ENCODE measurements around the gene OR2H2. TPM values are rescaled to one million over a fixed set of nuclear protein-coding genes. Genes with fewer than 3 reads are reported as not detected.

Gene OR2H2
- total and polyA plus RNA-seq, 4 donors, result not detected

- peaks cover 0 to 1% (median 0%) of the 10 kb centered on the region in 4 donors for H3K36me3 ChIP-seq (ENCODE audit: control insufficient read depth in 4 of 4, insufficient read depth in 3 of 4, low read depth in 1 of 4, low read length in 3 of 4)
- 78% methylated on average over 6 of the region's 6 CpGs for WGBS
- no peak for DNase-seq (ENCODE audit: low spot score)
- no peaks in the 10 kb centered on the region for H3K9me3 ChIP-seq (ENCODE audit: control insufficient read depth in 4 of 4, low read length in 3 of 4)
- H3K27ac ChIP-seq (ENCODE audit: low read depth in 1 of 2, low read length in 2 of 2), result peak within 1 kb of the TSS; percentile 22 to 58
- peak within 1 kb of the TSS in 2 of 3 donors; percentile 14 to 47 for H3K4me3 ChIP-seq (ENCODE audit: low read depth in 1 of 3, low read length in 3 of 3)
- peak within 1 kb of the TSS in 1 of 2 donors; percentile 65 for H3K9ac ChIP-seq (ENCODE audit: low read depth in 1 of 2, low read length in 2 of 2)
- peaks cover 0 to 3% (median 0%) of the 10 kb centered on the region in 4 donors for H3K27me3 ChIP-seq (ENCODE audit: control insufficient read depth in 4 of 4, insufficient read depth in 4 of 4, low read length in 3 of 4)
- TF ChIP-seq FOXA1 (IDR thresholded peaks at IDR 0.05) (no peak), HNF4A (conservative IDR thresholded peaks at IDR 0.05) (peak in 1 of 2 donors; percentile 71), MAX (IDR thresholded peaks at IDR 0.05) (no peak), RXRA (IDR thresholded peaks at IDR 0.05) (peak in 1 of 2 donors; percentile 14), RAD21 (IDR thresholded peaks at IDR 0.05) (peak in 1 of 2 donors; percentile 27), HNF4G (IDR thresholded peaks at IDR 0.05) (no peak), SP1 (IDR thresholded peaks at IDR 0.05) (peak; percentile 79)
- peaks cover 0 to 12% (median 6%) of the 10 kb centered on the region in 4 donors for H3K4me1 ChIP-seq (ENCODE audit: control insufficient read depth in 4 of 4, insufficient read depth in 4 of 4, low read length in 3 of 4)
Observed at GRCh38 chr6:29559524-29560287, 25.2 kb upstream of the OR2H2 start, which contains the start of gene UBD. TSS of gene UBD (minus strand) at chr6:29559732. CDS start at chr6:29559701, 31 bp downstream.

GRCh38 chr6:29561091-29561490, 23.8 kb upstream of the OR2H2 start:
- Histone ChIP-seq H3K4me1 (ENCODE audit: control insufficient read depth in 4 of 4, insufficient read depth in 4 of 4, low read length in 3 of 4) (peaks cover 0 to 12% (median 6%) of the 10 kb centered on the region in 4 donors), H3K27ac (ENCODE audit: low read depth in 1 of 2, low read length in 2 of 2) (no peak overlapping the region), H3K4me3 (ENCODE audit: low read depth in 1 of 3, low read length in 3 of 3) (no peak overlapping the region), H3K9me3 (ENCODE audit: control insufficient read depth in 4 of 4, low read length in 3 of 4) (no peaks in the 10 kb centered on the region), H3K27me3 (ENCODE audit: control insufficient read depth in 4 of 4, insufficient read depth in 4 of 4, low read length in 3 of 4) (peaks cover 0 to 5% (median 0%) of the 10 kb centered on the region in 4 donors), H3K9ac (ENCODE audit: low read depth in 1 of 2, low read length in 2 of 2) (no peak overlapping the region), H3K36me3 (ENCODE audit: control insufficient read depth in 4 of 4, insufficient read depth in 3 of 4, low read depth in 1 of 4, low read length in 3 of 4) (peaks cover 0 to 1% (median 0%) of the 10 kb centered on the region in 4 donors)
- no peak for TF ChIP-seq REST (IDR thresholded peaks at IDR 0.05)
- TF ChIP-seq FOXA2 (IDR thresholded peaks at IDR 0.05), result no peak
- no peak for TF ChIP-seq ATF3 (IDR thresholded peaks at IDR 0.05)
- no peak for TF ChIP-seq ZBTB33 (IDR thresholded peaks at IDR 0.05)
- peak in 1 of 2 donors; percentile 55 for TF ChIP-seq RXRA (IDR thresholded peaks at IDR 0.05)
- TF ChIP-seq YY1 (IDR thresholded peaks at IDR 0.05), result no peak
- no peak for TF ChIP-seq GABPA (IDR thresholded peaks at IDR 0.05 in 1 of 2, conservative IDR thresholded peaks at IDR 0.05 in 1 of 2)
- peak; percentile 35 to 73 for TF ChIP-seq HNF4A (conservative IDR thresholded peaks at IDR 0.05)
- TF ChIP-seq RAD21 (IDR thresholded peaks at IDR 0.05), result no peak
- TF ChIP-seq NR2F2 (IDR thresholded peaks at IDR 0.05), result no peak
- no peak for TF ChIP-seq JUND (IDR thresholded peaks at IDR 0.05)
- TF ChIP-seq SP1 (IDR thresholded peaks at IDR 0.05), result peak; percentile 51
- TF ChIP-seq EGR1 (IDR thresholded peaks at IDR 0.05; ENCODE audit: low read depth in 2 of 2), result no peak
- TF ChIP-seq FOXA1 (IDR thresholded peaks at IDR 0.05), result no peak
- no peak for DNase-seq (ENCODE audit: low spot score)

Measured in liver (tissue), 9 donors.